H9 (cell line): ENCODE data around the gene SLC35F2. TPM values are rescaled to one million over a fixed set of nuclear protein-coding genes. Genes with fewer than 3 reads are reported as not detected.

Source experiments
- DNase-seq: peaks from one replicate; pipeline ENCODE4 v3.0.0-alpha.2; 2017
- H2AFZ ChIP-seq: one replicate; pipeline ENCODE4 v1.6.1; 2013; ENCODE audit warnings: mild to moderate bottlenecking, low read length, control low read depth, moderate library complexity
- H2AK5ac ChIP-seq: 2 replicates; pipeline ENCODE4 v1.6.1; 2013; ENCODE audit warnings: low read length, control low read depth, mixed read lengths; ENCODE audit not compliant: insufficient read length
- H2BK120ac ChIP-seq: one replicate; pipeline ENCODE4 v1.6.1; 2013; ENCODE audit warnings: low read depth, mild to moderate bottlenecking, low read length, control low read depth, inconsistent platforms; ENCODE audit not compliant: poor library complexity, severe bottlenecking
- H2BK12ac ChIP-seq: 2 replicates; pipeline ENCODE4 v1.6.1; 2013; ENCODE audit warnings: low read length, control low read depth, mixed read lengths, low read depth; ENCODE audit not compliant: insufficient read length
- H2BK15ac ChIP-seq: 2 replicates; pipeline ENCODE4 v1.6.1; 2013; ENCODE audit warnings: low read depth, low read length, control low read depth
- H2BK20ac ChIP-seq: one replicate; pipeline ENCODE4 v1.6.1; 2013; ENCODE audit warnings: low read depth, mild to moderate bottlenecking, low read length, control low read depth, inconsistent platforms; ENCODE audit not compliant: poor library complexity, severe bottlenecking
- H2BK5ac ChIP-seq: 2 replicates; pipeline ENCODE4 v1.6.1; 2013; ENCODE audit warnings: low read length, control low read depth, mixed read lengths; ENCODE audit not compliant: insufficient read length
- H3K14ac ChIP-seq: 2 replicates; pipeline ENCODE4 v1.6.1; 2013; ENCODE audit warnings: low read length, control low read depth; ENCODE audit not compliant: insufficient read depth
- H3K18ac ChIP-seq: 2 replicates; pipeline ENCODE4 v1.6.1; 2013; ENCODE audit warnings: low read depth, mild to moderate bottlenecking, mixed read lengths, low read length, control low read depth; ENCODE audit not compliant: insufficient read length
- H3K23ac ChIP-seq: 2 replicates; pipeline ENCODE4 v1.6.1; 2013; ENCODE audit warnings: low read length, control low read depth, mixed read lengths, low read depth; ENCODE audit not compliant: insufficient read length
- H3K23me2 ChIP-seq: 2 replicates; pipeline ENCODE4 v1.6.1; 2013; ENCODE audit warnings: low read depth, mild to moderate bottlenecking, mixed read lengths, low read length, control low read depth; ENCODE audit not compliant: insufficient read length, poor library complexity, severe bottlenecking
- H3K27ac ChIP-seq: 2 replicates; pipeline ENCODE4 v1.5.1; 2013; ENCODE audit warnings: low read length, control low read depth, mixed read lengths, low read depth; ENCODE audit not compliant: insufficient read length
- H3K27me3 ChIP-seq: 2 replicates; pipeline ENCODE4 v1.6.1; 2013; ENCODE audit warnings: low read length, control low read depth, inconsistent platforms; ENCODE audit not compliant: insufficient read depth
- H3K4ac ChIP-seq: 2 replicates; pipeline ENCODE4 v1.6.1; 2013; ENCODE audit warnings: low read depth, mild to moderate bottlenecking, control low read depth, inconsistent platforms, low read length, moderate library complexity
- H3K4me1 ChIP-seq: 2 replicates; pipeline ENCODE4 v1.6.1; 2013; ENCODE audit warnings: low read length, control low read depth, inconsistent platforms; ENCODE audit not compliant: insufficient read depth
- H3K4me2 ChIP-seq: 2 replicates; pipeline ENCODE4 v1.6.1; 2013; ENCODE audit warnings: low read length, control low read depth, mixed read lengths; ENCODE audit not compliant: insufficient read length, insufficient read depth
- H3K56ac ChIP-seq: 2 replicates; pipeline ENCODE4 v1.6.1; 2013; ENCODE audit warnings: low read depth, mild to moderate bottlenecking, mixed read lengths, low read length, control low read depth; ENCODE audit not compliant: insufficient read length
- H3K79me1 ChIP-seq: 2 replicates; pipeline ENCODE4 v1.6.1; 2013; ENCODE audit warnings: low read depth, mild to moderate bottlenecking, moderate library complexity, low read length, control low read depth, inconsistent platforms; ENCODE audit not compliant: insufficient read depth, poor library complexity, severe bottlenecking
- H3K79me2 ChIP-seq: 2 replicates; pipeline ENCODE4 v1.6.1; 2013; ENCODE audit warnings: low read length, control low read depth, inconsistent platforms; ENCODE audit not compliant: insufficient read depth
- H3K9ac ChIP-seq: 2 replicates; pipeline ENCODE4 v1.6.1; 2013; ENCODE audit warnings: low read length, control low read depth, mixed read lengths; ENCODE audit not compliant: insufficient read length; ENCODE audit errors: extremely low read depth
- H3K9me3 ChIP-seq: one replicate; pipeline ENCODE4 v1.6.1; 2013; ENCODE audit warnings: low read depth, low read length, inconsistent platforms; ENCODE audit not compliant: control insufficient read depth
- H3T11ph ChIP-seq: one replicate; pipeline ENCODE4 v1.6.1; 2013; ENCODE audit warnings: mild to moderate bottlenecking, low read length, control low read depth, inconsistent platforms
- H4K20me1 ChIP-seq: one replicate; pipeline ENCODE4 v1.6.1; 2013; ENCODE audit not compliant: control insufficient read depth, insufficient read length, insufficient read depth
- H4K5ac ChIP-seq: 2 replicates; pipeline ENCODE4 v1.6.1; 2013; ENCODE audit warnings: low read depth, mild to moderate bottlenecking, mixed read lengths, low read length, control low read depth; ENCODE audit not compliant: insufficient read length
- H4K8ac ChIP-seq: replicated peaks from 2 replicates; pipeline ENCODE4 v1.6.1; 2013; ENCODE audit warnings: low read length, control low read depth, mixed read lengths, low read depth; ENCODE audit not compliant: insufficient read length
- H4K91ac ChIP-seq: 2 replicates; pipeline ENCODE4 v1.6.1; 2013; ENCODE audit warnings: low read depth, mild to moderate bottlenecking, moderate library complexity, mixed read lengths, low read length, control low read depth; ENCODE audit not compliant: insufficient read length
- H3K27ac Mint-ChIP-seq, 3 experiments: 2 replicates in 2 of 3; 3 replicates in 1 of 3; pipeline ENCODE4 v1.8.0; 2020 to 2021; ENCODE audit warnings: mixed read lengths in 3 of 3, mild to moderate bottlenecking in 1 of 3, moderate library complexity in 1 of 3
- H3K27me3 Mint-ChIP-seq: 2 replicates; pipeline ENCODE4 v1.8.0; 2021; ENCODE audit warnings: low read depth, mild to moderate bottlenecking, moderate library complexity, mixed read lengths
- H3K36me3 Mint-ChIP-seq, 3 experiments: 2 replicates in 2 of 3; 3 replicates in 1 of 3; pipeline ENCODE4 v1.8.0; 2020 to 2021; ENCODE audit warnings: low read depth in 3 of 3, mixed read lengths in 3 of 3; ENCODE audit not compliant: insufficient read depth in 1 of 3
- H3K4me1 Mint-ChIP-seq, 2 experiments: 2 replicates each; pipeline ENCODE4 v1.8.0; 2020; ENCODE audit warnings: mixed read lengths in 2 of 2
- H3K4me3 Mint-ChIP-seq, 2 experiments: 2 replicates in 1 of 2; 3 replicates in 1 of 2; pipeline ENCODE4 v1.8.0; 2020 to 2021; ENCODE audit warnings: mild to moderate bottlenecking in 2 of 2, mixed read lengths in 2 of 2, moderate library complexity in 1 of 2
- H3K9me3 Mint-ChIP-seq, 2 experiments: 2 replicates in 1 of 2; 3 replicates in 1 of 2; pipeline ENCODE4 v1.8.0; 2020; ENCODE audit warnings: mild to moderate bottlenecking in 2 of 2, mixed read lengths in 2 of 2, moderate library complexity in 1 of 2
- CTCF ChIP-seq: fragments of 200-600 bp; sonication (generic); conservative IDR thresholded peaks from 3 replicates; pipeline ENCODE4 v1.8.0; 2021; ENCODE audit warnings: antibody characterized with exemption, mild to moderate bottlenecking
- WGBS: extraction: QIAGEN DNeasy Blood & Tissue Kit; methylation state at CpG from one replicate; pipeline ENCODE4 v1.1.7; 2013; ENCODE audit warnings: missing lambda C conversion rate, low lambda C conversion rate, mixed read lengths; ENCODE audit not compliant: insufficient read length; ENCODE audit errors: extremely low coverage; 5-methylcytosine and 5-hydroxymethylcytosine counted together
- long read RNA-seq: library from polyadenylated mRNA; unstranded; transcript quantifications from one replicate; pipeline ENCODE4 v2.0.0, GENCODE V29; 2020
- total RNA-seq: library from RNA; stranded (reverse); gene quantifications from 2 replicates; pipeline ENCODE4 v1.2.1, GENCODE V29; 2021

Gene SLC35F2
- 22.7 and 24.0 TPM in 2 replicates for total RNA-seq
- long read RNA-seq, transcript SLC35F2-204 (8 exons, 3,170 nt) = major isoform, 182 of 241 reads
- long read RNA-seq, transcript SLC35F2-206 (7 exons, 1,007 nt) = minor isoform, 8 of 241 reads
- long read RNA-seq, partial matches to known transcripts = 34 of 241 reads
- long read RNA-seq, other reads (novel, unspliced or antisense) = 17 of 241 reads

GRCh38 chr11:107858217-107859070 lies at the start of gene SLC35F2:
Gene SLC35F2, minus strand, starts transcription at chr11:107858787. Its CDS starts 20 bp downstream, at chr11:107858767.
- Histone ChIP-seq H2AFZ (peak within 1 kb of the TSS; percentile 92), H3K9me3 (no peaks in the 10 kb centered on the region), H2AK5ac (no peak within 1 kb of the TSS), H4K8ac (no peak within 1 kb of the TSS), H3K23ac (no peak within 1 kb of the TSS), H3K56ac (no peak within 1 kb of the TSS), H3K18ac (peak within 1 kb of the TSS; percentile 21), H3K9ac (peak within 1 kb of the TSS; percentile 54), H3K23me2 (peaks cover 13% of the 10 kb centered on the region), H2BK20ac (no peak within 1 kb of the TSS), H3K4ac (no peak within 1 kb of the TSS), H3K4me2 (peak within 1 kb of the TSS; percentile 97), H3K27me3 (no peaks in the 10 kb centered on the region), H2BK15ac (no peak within 1 kb of the TSS; the same call in 1 of the 2 replicates), H3K4me1 (no peaks in the 10 kb centered on the region; the same call in 1 of the 2 replicates), H2BK5ac (no peak within 1 kb of the TSS), H3K79me1 (no peaks in the 10 kb centered on the region), H4K20me1 (no peaks in the 10 kb centered on the region), H3K27ac (no peak within 1 kb of the TSS), H3K79me2 (no peaks in the 10 kb centered on the region; the same call in 1 of the 2 replicates), H2BK120ac (no peak within 1 kb of the TSS), H4K5ac (no peak within 1 kb of the TSS), H3T11ph (no peak within 1 kb of the TSS), H2BK12ac (no peak within 1 kb of the TSS), H4K91ac (no peak within 1 kb of the TSS), H3K14ac (peak within 1 kb of the TSS; percentile 61)
- Mint-ChIP-seq H3K9me3 (no peaks in the 10 kb centered on the region), H3K27ac (peak within 1 kb of the TSS; percentile 95 to 98 (median 97)), H3K36me3 (peaks cover 0 to 2% (median 0%) of the 10 kb centered on the region in 3 experiments; a peak in 1 of 7 replicates), H3K4me3 (peak within 1 kb of the TSS; percentile 94), H3K27me3 (peaks cover 17% of the 10 kb centered on the region), H3K4me1 (peaks cover 16 to 27% of the 10 kb centered on the region in 2 experiments)
- DNase-seq = peak; percentile 86
- no CpG with 5 or more reads among the region's 73 CpGs for WGBS
- TF ChIP-seq CTCF = peak; percentile 11; the same call in 1 of the 3 replicates
